ENCODE measurements around the gene PRPF40B. TPM values are rescaled to one million over a fixed set of nuclear protein-coding genes. Genes with fewer than 3 reads are reported as not detected.

Gene PRPF40B
- total RNA-seq, 1 donor from 2014 or later: 18.1 TPM

DNA sequence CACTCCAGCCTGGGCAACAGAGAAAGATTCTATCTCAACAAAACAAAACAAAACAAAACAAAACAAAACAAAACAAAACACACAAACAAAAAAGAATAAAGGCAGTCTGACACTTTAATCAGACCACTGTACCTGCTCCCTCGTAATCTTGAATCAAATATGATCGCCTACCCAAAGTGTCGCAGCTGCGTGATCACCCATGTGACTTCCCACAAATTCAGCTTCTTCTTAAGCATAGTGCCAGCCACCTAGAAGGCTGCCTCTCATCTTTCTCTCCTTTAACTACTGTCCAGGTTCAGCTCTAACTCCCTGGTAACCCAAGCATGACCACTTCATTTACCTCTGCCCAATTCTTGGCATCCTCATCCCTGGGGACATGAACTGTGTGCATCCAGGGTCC is 46.4 kb downstream of the PRPF40B start:
- Mint-ChIP-seq H3K27ac (no peak overlapping the region), H3K4me3 (no peak overlapping the region), H3K36me3 (peaks cover 7% of the 10 kb centered on the region), H3K4me1 (peaks cover 27% of the 10 kb centered on the region), H3K9me3 (no peaks in the 10 kb centered on the region), H3K27me3 (ENCODE audit: insufficient read depth, low read depth) (no peaks in the 10 kb centered on the region)
- Histone ChIP-seq H3K36me3 (no peaks in the 10 kb centered on the region), H3K4me2 (no peak overlapping the region), H3K9me3 (ENCODE audit: low read depth) (no peaks in the 10 kb centered on the region), H3F3A (ENCODE audit: low read depth) (peaks cover 3% of the 10 kb centered on the region), H3K27ac (no peak overlapping the region), H3K27me3 (no peaks in the 10 kb centered on the region), H3K4me3 (no peak overlapping the region), H3K4me1 (peaks cover 22% of the 10 kb centered on the region), H2AFZ (replicated peaks) (no peak overlapping the region), H4K20me1 (ENCODE audit: low read depth) (peaks cover 8% of the 10 kb centered on the region), H3K9ac (no peak overlapping the region), H3K79me2 (ENCODE audit: low read depth) (no peaks in the 10 kb centered on the region)
- TF ChIP-seq EZH2 (IDR thresholded peaks at IDR 0.05): no peak
- TF ChIP-seq EZH2phosphoT487 (IDR thresholded peaks at IDR 0.05): no peak
- TF ChIP-seq, protein P1, sequence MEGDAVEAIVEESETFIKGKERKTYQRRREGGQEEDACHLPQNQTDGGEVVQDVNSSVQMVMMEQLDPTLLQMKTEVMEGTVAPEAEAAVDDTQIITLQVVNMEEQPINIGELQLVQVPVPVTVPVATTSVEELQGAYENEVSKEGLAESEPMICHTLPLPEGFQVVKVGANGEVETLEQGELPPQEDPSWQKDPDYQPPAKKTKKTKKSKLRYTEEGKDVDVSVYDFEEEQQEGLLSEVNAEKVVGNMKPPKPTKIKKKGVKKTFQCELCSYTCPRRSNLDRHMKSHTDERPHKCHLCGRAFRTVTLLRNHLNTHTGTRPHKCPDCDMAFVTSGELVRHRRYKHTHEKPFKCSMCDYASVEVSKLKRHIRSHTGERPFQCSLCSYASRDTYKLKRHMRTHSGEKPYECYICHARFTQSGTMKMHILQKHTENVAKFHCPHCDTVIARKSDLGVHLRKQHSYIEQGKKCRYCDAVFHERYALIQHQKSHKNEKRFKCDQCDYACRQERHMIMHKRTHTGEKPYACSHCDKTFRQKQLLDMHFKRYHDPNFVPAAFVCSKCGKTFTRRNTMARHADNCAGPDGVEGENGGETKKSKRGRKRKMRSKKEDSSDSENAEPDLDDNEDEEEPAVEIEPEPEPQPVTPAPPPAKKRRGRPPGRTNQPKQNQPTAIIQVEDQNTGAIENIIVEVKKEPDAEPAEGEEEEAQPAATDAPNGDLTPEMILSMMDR (IDR thresholded peaks at IDR 0.05): no peak
- DNase-seq (ENCODE audit: low spot score): no peak

GRCh38 chr12:49671031-49671765 is 47.8 kb downstream of the PRPF40B start:
- Histone ChIP-seq H3K27me3 (no peaks in the 10 kb centered on the region), H3K4me2 (no peak overlapping the region), H3K9ac (no peak overlapping the region), H3F3A (ENCODE audit: low read depth) (peaks cover 3% of the 10 kb centered on the region), H3K9me3 (ENCODE audit: low read depth) (no peaks in the 10 kb centered on the region), H3K36me3 (no peaks in the 10 kb centered on the region), H4K20me1 (ENCODE audit: low read depth) (peaks cover 8% of the 10 kb centered on the region), H2AFZ (replicated peaks) (no peak overlapping the region), H3K27ac (no peak overlapping the region), H3K4me1 (peaks cover 26% of the 10 kb centered on the region), H3K79me2 (ENCODE audit: low read depth) (no peaks in the 10 kb centered on the region), H3K4me3 (no peak overlapping the region)
- Mint-ChIP-seq H3K27me3 (ENCODE audit: insufficient read depth, low read depth) (no peaks in the 10 kb centered on the region), H3K36me3 (peaks cover 4% of the 10 kb centered on the region), H3K27ac (no peak overlapping the region), H3K9me3 (no peaks in the 10 kb centered on the region), H3K4me1 (peaks cover 32% of the 10 kb centered on the region), H3K4me3 (no peak overlapping the region)
- TF ChIP-seq EZH2phosphoT487 (IDR thresholded peaks at IDR 0.05) (no peak), EZH2 (IDR thresholded peaks at IDR 0.05) (no peak)
- TF ChIP-seq, protein P1 (IDR thresholded peaks at IDR 0.05): no peak
- DNase-seq (ENCODE audit: low spot score): no peak

DNA sequence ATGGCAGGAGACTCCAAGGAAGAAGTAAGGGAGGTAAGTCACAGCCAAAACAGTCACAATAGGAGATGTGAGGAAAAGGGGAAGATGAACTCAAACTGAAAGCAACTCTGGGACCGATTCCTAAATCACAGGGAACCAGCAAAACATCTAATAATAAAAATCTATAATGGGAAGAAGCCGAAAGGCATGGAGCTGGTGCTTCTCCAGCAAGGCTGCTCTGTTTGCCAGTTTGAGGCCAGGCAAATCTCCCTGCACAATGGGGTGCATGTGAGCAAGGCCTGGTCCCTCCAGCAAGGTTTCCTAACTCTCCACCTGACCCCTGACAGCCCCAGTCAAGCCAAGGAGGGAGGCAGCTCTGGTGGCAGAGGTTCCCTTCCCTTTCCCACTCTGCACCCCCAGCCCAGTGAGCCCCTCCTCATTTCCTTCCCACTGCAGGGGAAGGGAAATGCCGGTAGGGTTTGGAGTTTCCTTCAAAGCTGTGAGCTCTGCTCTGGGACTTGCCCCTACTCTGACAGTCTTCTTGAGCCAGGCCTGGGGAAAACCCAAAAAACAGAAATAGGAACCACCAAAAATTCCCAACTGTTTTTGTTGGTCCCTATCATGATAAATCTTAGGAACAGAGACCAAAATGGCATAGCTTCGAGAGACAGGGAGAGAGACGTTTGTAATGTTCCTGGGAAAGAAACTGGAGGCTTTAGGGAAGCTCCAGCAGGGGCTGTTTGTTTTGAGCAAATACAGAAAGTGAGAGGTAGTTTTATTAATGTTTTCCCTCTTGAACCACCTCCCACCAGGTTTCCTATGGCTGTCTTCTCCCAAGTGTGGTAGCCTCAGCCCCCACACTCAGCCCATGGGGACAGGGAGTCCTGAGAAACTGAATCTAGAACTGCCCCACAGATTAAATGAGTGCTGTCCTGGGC is 49.2 kb downstream of the PRPF40B start:
- Histone ChIP-seq H3F3A (ENCODE audit: low read depth) (peaks cover 3% of the 10 kb centered on the region), H3K9ac (no peak overlapping the region), H3K4me3 (no peak overlapping the region), H3K27ac (peak overlapping the region; percentile 2), H4K20me1 (ENCODE audit: low read depth) (peaks cover 8% of the 10 kb centered on the region), H3K79me2 (ENCODE audit: low read depth) (no peaks in the 10 kb centered on the region), H2AFZ (replicated peaks) (no peak overlapping the region), H3K9me3 (ENCODE audit: low read depth) (no peaks in the 10 kb centered on the region), H3K36me3 (no peaks in the 10 kb centered on the region), H3K4me1 (peaks cover 26% of the 10 kb centered on the region), H3K27me3 (no peaks in the 10 kb centered on the region), H3K4me2 (peak overlapping the region; percentile 1)
- no peak for DNase-seq (ENCODE audit: low spot score)
- H3K9me3 Mint-ChIP-seq: no peaks in the 10 kb centered on the region
- H3K4me1 Mint-ChIP-seq: peaks cover 32% of the 10 kb centered on the region
- no peak overlapping the region for H3K4me3 Mint-ChIP-seq
- H3K27ac Mint-ChIP-seq: peak overlapping the region; percentile 11
- TF ChIP-seq, protein P1 (IDR thresholded peaks at IDR 0.05): no peak
- TF ChIP-seq EZH2 (IDR thresholded peaks at IDR 0.05): no peak
- TF ChIP-seq EZH2phosphoT487 (IDR thresholded peaks at IDR 0.05): no peak
- peaks cover 4% of the 10 kb centered on the region for H3K36me3 Mint-ChIP-seq
- no peaks in the 10 kb centered on the region for H3K27me3 Mint-ChIP-seq (ENCODE audit: insufficient read depth, low read depth)

Measured in neural progenitor cell (in vitro differentiated cells).